OCI-M1 (cell line): Measurements from ENCODE around the gene TUBB2B.

ENCODE experiments used
- DNase-seq: peaks from one replicate; lab custom pipeline; 2025; lab: John Stamatoyannopoulos, UW

The TUBB2B gene

DNA sequence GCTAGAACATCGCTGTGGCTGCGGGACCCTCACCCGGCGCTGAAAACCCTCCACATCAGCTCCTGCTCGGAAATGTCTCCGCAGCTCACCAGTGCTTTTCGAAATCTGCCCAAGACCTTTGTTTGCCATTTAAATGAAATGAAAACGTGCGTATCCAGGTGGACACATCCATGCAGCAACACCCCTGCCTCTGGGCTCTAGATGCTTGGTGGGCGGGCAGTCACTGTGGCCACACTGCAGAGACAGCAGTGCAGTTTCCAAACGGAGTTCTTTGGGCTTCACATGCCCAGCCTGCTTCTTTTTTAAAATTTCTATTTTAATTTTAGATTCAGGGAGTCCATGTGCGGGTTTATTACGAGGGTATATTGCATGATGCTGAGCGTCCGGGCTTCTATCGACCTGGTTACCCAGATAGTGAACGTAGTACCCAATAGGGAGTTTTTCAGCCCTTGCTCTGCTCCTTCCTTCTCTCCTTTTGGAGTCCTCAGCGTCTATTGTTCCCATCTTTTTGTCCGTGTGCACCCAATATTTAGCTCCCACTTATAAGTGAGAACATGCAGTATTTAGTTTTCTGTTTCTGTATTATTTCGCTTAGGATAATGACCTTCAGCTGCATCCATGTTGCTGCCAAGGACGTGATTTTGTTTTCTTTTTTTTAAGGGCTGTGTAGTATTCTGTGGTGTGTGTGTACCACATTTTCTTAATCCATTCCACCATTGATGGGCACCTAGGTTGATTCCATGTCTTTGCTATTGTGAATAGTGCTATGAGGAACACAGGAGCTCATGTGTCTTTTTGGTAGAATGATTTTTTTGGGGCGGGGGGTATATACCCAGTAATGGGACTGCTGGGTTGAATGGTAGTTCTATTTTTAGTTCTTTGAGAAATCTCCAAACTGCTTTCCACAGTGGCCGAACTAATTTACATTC is 4.8 kb upstream of the TUBB2B start:
- DNase-seq: no peak

DNA sequence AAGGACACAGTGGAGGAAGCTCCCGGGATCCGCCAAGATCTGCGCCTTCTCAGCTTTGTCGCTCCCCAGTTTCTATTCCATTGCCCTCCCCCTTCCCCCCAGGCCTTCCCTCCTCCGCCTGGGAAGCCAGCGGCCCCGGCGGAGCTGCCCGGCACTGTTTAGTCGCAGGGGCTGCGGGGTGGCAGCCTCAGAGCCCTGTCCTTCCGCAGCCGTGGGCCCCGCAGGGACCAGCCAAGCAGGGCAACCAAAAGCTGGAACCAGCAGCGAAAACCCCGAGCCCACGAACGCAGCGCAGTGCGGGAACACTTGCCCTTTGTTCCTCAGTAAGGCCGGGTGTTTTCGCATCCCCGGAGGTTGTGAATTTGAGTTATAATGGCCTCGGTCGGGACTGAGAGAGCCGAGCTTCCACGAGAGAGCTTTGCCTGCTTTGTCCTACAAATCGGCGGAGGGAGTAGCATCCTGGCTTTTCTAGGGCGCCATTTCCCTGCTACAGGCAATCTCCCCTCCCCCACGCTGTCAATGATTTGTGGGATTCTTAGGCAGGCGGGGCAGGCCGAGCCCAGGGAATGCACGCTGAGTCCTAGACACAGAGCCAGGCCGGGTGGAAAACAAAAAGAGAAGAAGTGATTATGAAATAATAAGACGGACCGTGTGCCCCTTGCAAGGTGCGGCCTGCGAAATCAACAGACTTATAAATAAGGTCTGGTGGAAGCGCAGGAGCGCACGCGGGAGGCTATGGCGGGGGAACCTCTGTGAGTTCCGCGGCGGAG is 4.0 kb upstream of the TUBB2B start:
- DNase-seq: no peak

DNA sequence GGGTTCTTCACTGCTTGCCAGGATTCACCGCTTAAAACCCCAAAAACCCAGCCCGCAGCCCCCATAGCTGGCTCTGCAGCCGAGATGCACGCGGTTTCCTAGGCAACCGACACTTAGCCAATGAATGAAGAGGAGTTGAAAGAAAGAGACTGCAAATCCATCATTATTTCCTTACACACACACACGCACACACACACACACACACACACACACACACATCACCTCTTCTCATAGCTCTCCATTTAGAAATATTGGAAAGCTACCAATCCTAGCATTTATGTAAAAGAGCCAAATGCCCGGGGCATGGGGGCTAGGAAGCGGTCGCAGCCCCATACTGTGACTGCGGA is 3.4 kb upstream of the TUBB2B start:
- DNase-seq: no peak

DNA sequence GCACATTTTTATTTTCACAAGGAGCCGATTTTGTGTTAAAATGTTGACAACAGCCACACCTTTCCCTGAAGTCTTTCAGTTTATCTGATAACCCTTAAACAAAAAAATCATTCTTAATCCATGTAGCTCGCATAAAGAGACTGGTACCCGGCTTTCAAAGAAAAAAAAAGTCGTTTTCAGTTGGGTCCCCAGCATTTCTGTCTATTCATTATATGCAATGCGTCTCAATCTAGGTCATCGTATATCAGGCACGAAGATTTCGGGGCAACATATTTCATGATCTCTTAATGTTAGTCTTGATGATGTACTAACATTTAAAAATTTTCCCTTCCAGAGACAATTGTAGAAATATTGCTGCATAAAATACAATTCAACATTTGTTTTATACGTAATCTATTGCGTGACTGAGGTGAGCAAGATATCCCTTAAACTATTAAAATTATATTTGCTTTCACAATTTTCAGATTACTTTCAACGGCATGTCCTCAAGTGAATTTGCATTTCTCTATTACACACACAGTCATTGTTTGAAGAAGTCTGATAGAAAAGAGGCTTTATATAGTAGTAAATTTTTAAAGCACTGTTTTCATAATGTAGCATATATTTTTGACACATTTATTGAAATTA is 2.9 kb upstream of the TUBB2B start:
- no peak for DNase-seq

DNA sequence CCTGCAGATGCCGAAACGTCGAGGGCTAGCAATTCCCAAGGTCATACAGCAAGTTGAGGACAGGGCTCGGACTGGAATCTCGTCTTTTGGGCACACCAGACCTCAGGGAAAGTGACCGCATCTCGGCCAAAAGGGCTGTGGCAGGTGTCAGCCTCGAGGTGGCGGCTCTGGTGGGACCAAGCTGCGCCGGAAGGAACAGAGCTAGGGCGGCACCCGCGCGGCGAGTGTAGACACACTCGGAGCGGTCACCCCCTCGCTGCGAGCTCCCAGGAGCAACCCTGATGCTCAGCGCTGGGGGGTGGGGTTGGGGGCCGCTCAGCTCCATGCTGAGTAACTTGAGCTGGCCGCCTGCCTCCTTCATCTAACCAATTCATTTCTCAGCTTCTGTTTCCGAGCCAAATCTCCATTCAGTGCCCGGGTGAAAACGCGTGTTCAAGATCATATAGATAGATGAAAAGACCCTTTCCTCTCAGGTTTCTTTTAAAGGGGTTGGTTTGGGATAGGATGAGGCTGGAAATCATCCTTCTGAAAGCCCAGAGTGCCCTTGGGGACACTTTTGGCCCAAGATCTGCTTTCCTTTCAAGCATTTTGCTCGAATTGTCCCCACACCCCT is 2.2 kb upstream of the TUBB2B start:
- DNase-seq: peak; percentile 53

DNA sequence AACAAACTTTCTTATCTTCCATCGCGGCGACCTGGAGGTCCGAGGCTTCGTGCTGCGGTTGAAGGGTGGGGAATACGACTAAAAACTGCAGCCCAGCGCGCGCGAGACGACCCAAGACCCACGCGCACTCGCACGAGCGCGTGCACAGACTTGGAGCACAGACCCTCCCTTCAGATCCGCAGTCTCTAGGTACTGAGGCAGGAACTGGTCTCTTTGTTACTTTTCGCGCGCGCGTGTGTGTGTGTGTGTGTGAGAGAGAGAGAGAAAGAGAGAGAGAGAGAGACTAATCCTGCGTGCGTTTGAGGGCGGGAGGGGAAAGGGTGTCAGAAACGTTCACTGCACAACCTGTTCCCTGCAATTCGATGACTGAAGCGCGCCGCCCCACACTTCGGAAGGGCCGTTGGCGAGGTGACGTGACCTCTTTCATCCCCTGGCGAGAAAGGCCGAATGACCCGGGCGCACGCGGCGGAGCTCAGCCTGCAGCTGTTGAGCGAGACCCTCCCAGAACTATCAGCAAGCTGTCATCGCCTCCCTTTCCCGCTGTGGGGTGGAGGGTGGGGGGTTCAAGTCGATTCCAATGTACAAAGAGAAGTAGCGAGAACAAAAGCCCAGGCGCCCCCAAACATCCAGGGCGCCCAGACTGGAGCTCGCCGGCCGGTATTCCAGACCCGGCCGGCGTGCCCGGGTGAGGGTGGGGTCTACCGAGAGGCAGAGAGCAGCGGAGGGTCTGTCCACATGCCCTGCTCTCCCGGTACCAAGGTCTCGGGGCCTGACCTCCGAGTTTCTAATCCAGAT is 1.5 kb upstream of the TUBB2B start:
- peak; percentile 68 for DNase-seq

DNA sequence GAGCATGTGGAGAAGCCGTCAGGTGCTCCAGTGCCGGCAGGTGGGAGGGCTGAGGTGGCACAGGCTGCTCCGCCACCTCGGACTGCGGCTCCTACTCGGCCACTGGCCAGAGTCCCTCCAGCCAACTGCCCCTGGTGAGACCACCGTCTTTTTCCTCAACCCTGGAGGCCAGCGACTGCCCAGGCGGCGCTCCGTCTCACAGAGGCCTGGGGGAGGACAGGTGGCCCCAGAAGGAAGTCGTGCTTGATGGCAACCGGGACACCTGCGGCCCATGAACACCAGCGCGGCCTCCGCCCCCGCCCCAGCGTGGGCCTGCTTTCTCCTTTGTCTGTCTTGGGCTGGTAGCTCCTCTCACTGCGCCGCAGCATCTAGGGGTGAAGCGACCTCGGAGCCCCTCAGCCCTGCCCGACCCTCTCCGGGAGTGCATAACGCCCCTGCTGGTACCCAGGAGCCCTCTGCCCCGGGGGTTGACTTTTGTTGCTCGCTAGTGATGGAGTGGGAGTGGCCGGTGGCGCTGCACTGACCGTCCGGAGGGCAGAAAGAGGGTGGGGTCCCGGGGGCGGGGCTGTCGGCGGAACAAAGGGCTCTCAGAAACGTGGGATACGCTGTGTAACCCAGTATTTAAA is 706 bp upstream of the TUBB2B start:
- peak; percentile 68 for DNase-seq

DNA sequence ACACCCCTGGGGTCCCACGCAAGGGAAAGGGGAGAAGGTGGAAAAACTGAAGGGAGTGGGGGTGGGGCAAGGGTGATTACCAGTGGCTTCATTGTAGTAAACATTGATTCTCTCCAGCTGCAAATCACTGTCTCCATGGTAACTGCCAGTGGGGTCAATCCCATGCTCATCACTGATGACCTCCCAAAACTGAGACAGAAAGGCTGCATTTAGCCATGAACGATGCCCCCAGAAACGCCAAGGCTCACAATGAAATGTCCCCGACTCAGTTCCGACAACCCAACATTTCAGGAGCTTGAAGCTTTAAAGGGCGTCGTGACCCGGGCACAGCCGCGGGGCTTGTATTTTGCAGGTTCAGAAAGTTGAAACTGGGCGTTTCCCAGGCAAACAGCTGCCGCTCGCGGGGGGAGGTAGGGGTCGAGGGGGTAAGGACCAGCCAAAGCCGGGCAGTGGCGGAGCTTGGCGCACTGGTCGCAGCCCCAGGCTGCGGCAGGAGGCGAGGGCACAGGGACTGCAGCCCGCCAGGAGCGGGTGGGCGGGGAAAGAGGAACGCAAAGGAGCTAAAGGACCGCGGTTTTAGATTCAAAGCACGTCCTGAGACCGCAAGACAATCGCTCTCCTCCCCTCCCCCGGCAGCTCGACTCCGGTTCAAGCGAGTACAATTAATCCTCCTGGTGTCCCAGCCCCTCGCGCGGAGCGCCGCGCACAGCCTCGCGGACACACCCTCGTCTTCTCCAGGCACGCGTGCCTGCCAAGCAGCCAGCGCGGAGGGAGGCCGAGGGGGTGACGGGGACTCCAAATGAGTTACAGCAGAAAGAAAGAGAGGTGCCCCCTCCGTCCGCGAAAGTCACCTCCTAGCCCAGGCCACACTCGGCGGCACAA is 731 bp downstream of the TUBB2B start:
- peak; percentile 90 for DNase-seq

DNA sequence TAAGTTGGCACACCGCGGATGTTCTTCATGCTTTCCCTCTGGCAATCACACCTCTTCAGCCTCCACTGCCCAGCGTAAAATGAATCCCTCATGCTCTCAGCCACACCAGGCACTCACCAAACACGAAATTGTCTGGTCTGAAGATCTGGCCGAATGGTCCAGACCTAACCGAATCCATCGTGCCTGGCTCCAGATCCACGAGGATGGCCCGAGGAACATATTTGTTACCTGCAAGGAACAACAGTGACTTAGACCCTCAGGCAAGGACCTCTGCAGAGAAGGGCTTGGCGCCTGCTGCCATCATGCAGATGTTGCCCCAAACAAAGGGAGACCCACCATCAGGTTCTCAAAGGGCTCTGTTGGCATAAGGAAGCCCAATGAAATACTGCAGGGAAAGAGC is 1.4 kb downstream of the TUBB2B start:
- DNase-seq: no peak

DNA sequence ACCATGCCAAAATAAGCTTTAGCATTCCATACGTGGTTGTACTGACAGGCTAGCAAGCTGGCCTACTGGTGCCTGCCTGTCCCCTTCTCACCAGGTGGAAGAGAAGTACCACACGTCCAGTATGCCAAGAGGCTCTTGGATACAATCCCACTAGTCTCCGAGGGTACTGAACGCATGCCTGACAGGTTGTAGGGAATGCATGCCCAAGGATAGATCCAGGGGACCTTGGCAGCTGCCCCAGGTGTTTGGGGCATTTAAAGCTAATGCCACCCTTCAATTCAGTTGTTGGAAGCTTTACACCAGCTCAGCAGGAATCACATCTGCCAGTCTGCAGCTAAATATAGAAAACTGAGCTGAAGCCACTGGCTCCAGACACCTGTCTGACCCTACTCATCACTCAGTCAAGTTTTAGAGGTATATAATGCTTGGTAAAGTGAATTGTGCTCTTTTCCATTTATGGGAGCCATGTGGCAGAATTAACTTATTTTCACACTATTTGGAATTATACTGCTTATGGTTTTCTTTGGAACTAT is 4.9 kb downstream of the TUBB2B start:
- DNase-seq: no peak

DNA sequence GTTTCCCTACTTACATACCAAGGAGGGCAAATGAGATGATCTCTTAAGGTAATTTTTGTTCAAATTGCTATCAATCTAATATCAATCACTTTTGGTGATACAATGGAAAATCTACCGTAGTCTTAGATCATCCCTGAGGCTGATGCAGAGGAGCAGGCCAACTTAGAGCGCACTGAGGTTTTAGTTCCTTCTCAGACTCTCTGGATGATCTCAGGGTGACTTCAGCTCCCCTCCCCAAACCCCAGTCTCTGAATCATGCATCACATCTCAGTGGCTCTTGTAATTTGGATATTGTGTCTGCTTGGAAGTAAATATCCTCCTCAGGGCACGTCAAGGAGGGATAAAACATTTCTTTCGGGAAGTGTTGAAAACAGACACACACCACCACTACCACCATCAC is 5.9 kb downstream of the TUBB2B start:
- DNase-seq: no peak

DNA sequence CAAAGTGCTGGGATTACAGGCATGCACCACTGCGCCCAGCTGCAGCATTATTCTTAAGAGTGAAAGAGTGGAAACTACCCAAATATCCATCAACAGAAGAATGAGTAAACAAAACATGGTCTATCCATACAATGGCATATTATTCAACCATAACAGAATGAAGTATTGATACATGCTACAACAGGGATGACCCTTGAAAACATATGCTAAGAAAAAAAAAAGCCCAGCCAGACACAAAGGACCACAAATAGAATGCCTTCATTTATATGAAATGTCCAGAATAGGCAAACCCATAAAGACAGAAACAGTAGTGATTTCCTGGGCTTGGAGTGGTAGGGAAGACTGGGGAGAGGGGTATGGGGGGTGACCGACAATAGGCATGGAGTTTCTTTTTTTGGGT is 7.1 kb downstream of the TUBB2B start:
- no peak for DNase-seq

DNA sequence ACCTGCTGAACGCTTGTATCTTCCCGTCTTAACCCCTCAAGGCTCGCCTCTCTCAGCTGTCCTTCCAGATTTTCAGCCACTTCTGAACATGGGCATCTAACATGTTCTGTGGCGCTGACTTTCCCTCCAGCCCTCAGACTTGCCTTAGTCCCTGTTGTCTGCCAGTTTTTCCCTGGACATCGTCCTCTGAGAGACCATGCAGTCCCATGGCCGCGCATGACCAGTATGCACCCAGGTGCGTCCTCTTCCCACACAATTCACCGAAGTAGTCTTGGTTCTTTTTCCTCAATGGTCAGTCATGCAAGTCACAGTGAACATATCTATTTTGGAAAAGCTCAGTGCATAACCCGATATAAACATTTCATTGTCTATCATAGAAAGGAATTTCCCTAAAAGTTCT is 9.2 kb downstream of the TUBB2B start:
- DNase-seq: no peak

DNA sequence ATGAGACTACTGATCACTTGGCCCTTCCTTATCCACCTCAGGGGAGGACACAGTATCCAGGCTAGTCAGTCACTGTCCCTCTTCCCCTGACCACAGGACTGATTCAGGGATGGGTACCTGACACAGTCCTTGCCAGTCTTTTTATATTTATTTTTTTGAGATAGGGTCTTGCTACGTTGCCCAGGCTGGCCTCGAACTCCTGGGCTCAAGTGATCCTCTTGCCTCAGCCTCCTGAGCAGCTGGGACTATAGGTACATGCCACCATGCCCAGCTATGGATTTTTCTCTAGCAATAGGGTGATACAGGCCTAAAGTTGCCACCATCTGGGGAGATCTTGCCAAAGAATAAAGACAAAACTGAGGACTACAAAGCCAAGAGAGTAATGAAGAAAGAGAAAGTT is 10.2 kb downstream of the TUBB2B start:
- no peak for DNase-seq

DNA sequence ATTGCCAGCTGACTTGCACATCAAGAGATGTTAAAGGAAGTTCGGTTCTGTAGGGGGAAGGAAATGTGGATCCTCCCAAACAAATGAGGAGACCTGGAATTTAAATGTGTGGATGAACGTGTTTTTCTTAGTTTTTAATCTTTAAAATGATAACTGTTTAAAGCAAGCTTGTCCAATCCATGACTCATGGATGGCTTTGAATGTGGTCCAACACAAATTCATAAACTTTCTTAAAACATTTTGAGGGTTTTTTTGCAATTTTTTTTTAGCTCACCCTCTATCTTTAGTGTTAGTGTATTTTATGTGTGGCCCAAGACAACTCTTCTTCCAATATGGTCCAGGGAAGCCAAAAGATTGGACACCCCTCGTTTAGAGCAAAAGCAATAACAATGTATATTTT is 12.6 kb downstream of the TUBB2B start:
- DNase-seq: no peak

DNA sequence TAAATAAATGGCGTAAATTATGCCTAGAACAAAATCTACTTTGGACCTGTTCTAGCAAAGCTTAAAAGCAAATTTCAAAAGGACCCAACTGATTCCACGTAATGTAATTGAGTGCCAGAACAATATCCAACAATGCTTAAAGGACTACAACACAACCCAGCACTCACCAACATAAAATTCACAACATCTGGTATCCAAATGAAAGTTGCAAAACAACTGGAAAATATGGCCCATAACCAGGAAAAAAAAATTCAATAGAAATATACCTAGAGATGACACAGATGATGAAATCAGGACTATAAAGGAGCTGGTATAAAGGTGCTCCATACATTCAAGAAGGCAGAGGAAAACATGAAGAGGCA is 14.1 kb downstream of the TUBB2B start:
- DNase-seq: no peak

DNA sequence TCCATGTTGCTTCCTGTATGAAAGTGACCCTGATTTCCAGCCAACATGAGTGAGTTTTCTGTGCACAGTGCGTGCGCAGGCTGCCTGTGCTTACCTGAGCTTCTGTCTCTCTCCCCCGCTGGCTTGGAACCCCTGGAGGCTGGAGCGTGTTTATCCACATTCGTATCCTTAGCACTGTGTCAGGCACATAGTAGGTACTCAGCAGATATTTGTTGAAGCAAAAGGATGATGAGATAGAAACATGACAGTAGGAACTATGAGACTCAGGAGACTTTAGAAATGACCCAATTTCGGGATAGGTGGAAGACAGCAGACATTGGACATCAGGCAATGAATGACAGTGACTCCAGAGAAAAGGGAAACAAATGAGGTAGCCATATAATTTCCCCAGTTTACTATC is 15.2 kb downstream of the TUBB2B start:
- no peak for DNase-seq

DNA sequence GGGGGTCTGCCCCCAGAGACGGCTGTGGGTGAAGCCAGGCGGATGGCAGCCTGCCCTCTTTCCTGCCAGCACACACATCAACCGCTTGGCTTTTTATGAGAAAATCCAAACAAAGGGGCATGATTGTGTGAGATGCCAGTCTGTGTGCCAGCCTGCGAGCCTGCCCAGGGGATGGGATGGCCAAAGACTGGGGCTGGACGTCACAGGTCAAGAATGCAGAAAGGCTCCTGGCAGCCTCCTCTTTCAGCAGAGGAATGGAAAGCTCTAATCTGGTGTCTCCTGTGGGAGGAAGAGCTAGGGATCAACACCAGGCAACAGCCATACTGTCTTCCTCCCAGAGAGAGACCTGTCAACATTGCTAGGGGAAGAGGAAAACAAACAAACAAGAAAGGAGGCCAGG is 15.8 kb downstream of the TUBB2B start:
- DNase-seq: no peak

DNA sequence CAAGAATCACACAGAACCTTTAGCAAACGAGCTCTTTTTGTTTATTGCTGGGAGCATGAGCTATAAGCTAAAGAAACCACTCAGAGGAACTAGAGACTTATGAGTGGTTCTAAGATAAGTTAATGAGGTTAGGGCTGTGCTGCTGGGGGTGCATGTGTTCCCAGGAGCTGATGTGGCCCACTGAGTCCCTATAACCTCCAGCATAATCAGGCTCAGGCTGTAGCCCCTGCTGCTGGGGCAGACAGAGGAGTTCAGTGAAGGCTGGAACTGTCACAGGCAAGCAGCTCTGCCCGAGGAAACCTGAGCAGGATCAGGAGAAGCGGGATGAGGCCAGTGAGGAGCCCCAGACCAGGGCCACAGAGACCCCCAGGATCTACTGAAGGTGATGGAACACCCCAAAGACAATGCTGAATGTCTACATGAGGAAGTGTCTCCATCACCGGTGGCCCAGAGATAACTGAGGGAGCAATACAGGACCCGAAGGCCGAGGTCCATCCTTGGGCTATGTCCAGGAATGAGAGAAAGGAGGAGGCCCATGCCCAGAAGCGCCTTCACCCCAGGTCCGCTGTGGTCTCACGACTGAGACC is 17.3 kb downstream of the TUBB2B start:
- no peak for DNase-seq
